HepG2 (cell line): Measurements from ENCODE around the gene PC. TPM values are rescaled to one million over a fixed set of nuclear protein-coding genes. Genes with fewer than 3 reads are reported as not detected.

Source experiments
- CBX1 ChIP-seq: IDR thresholded peaks from one replicate; pipeline ENCODE4 v1.6.1; 2016; ENCODE audit warnings: antibody characterized with exemption, low read depth
- EHMT2 ChIP-seq: fragments of 200-600 bp; sonication (generic); IDR thresholded peaks from 2 replicates; pipeline ENCODE4 v1.7.0; 2017; ENCODE audit warnings: antibody characterized with exemption, low read depth, low read length, borderline replicate concordance
- HHEX ChIP-seq: IDR thresholded peaks from 2 replicates; pipeline ENCODE4 v1.6.1; 2016; ENCODE audit warnings: control low read depth
- KDM5B ChIP-seq: sonication (generic); formaldehyde crosslinking; IDR thresholded peaks from 2 replicates; pipeline ENCODE4 v1.4.0; 2020; ENCODE audit warnings: missing genetic modification reagents, mild to moderate bottlenecking, borderline replicate concordance
- MED1 ChIP-seq: sonication (generic); formaldehyde crosslinking; IDR thresholded peaks from 2 replicates; pipeline ENCODE4 v1.4.0; 2020; ENCODE audit warnings: missing genetic modification reagents
- MZF1 ChIP-seq: sonication (generic); formaldehyde crosslinking; IDR thresholded peaks from 2 replicates; pipeline ENCODE4 v1.8.1; 2023; ENCODE audit warnings: mild to moderate bottlenecking, missing genetic modification reagents, borderline replicate concordance
- RARA ChIP-seq: IDR thresholded peaks from 2 replicates; pipeline ENCODE4 v1.6.1; 2016; ENCODE audit warnings: missing genetic modification reagents, missing compliant biosample characterization
- RCOR2 ChIP-seq: IDR thresholded peaks from 2 replicates; pipeline ENCODE4 v1.6.1; 2016; ENCODE audit warnings: missing biosample characterization, missing genetic modification reagents
- SIX1 ChIP-seq: sonication (generic); formaldehyde crosslinking; IDR thresholded peaks from 2 replicates; pipeline ENCODE4 v1.4.0; 2020; ENCODE audit warnings: missing genetic modification reagents, borderline replicate concordance
- ZBTB7A ChIP-seq: sonication (generic); formaldehyde crosslinking; IDR thresholded peaks from 2 replicates; pipeline ENCODE4 v1.8.0; 2022; ENCODE audit warnings: mild to moderate bottlenecking, missing genetic modification reagents
- ZNF282 ChIP-seq: fragments of 450-650 bp; IDR thresholded peaks from 2 replicates; pipeline ENCODE4 v1.6.1; 2018; ENCODE audit not compliant: partially characterized antibody
- ZNF33B ChIP-seq: sonication (generic); formaldehyde crosslinking; IDR thresholded peaks from 2 replicates; pipeline ENCODE4 v1.5.1; 2020; ENCODE audit warnings: mild to moderate bottlenecking, missing genetic modification reagents
- ZNF430 ChIP-seq: sonication (generic); formaldehyde crosslinking; IDR thresholded peaks from 2 replicates; pipeline ENCODE4 v1.9.0; 2021; ENCODE audit warnings: mild to moderate bottlenecking, missing genetic modification reagents
- polyA plus RNA-seq, 8 experiments: library from polyadenylated mRNA; depleted of rRNA in 3 of 8; stranded (reverse) in 7 of 8; unstranded in 1 of 8; fragments of >200 nt; fragmentation: Illumina TruSeq in 4 of 8; extraction: Trizol in 4 of 8; gene quantifications; 2 replicates each; pipeline versions ENCODE4 v1.2.1 to v1.2.3, GENCODE V29; 2011 to 2016; ENCODE audit warnings: low read depth in 4 of 8, missing spikeins in 1 of 8, mixed read lengths in 1 of 8; ENCODE audit not compliant: insufficient read depth in 1 of 8
- total RNA-seq, 5 experiments: library from RNA; depleted of rRNA; stranded (reverse); fragments of >200 nt; fragmentation: Illumina TruSeq; extraction: Trizol; gene quantifications; 2 replicates each; pipeline ENCODE4 v1.2.3, GENCODE V29; 2016; ENCODE audit warnings: low read depth in 1 of 5
- TF ChIP-seq, protein P1 (sequence below): sonication (generic); formaldehyde crosslinking; IDR thresholded peaks from 2 replicates; pipeline ENCODE4 v1.8.0; 2022; ENCODE audit warnings: mild to moderate bottlenecking, missing genetic modification reagents, moderate library complexity
- TF ChIP-seq, protein P2 (sequence below): sonication (generic); formaldehyde crosslinking; IDR thresholded peaks from 2 replicates; pipeline ENCODE4 v1.4.0; 2020; ENCODE audit warnings: missing genetic modification reagents
- TF ChIP-seq, protein P3 (sequence below): sonication (generic); formaldehyde crosslinking; IDR thresholded peaks from 2 replicates; pipeline ENCODE4 v1.4.0; 2020; ENCODE audit warnings: missing genetic modification reagents
- TF ChIP-seq, protein P4 (sequence below): sonication (generic); formaldehyde crosslinking; IDR thresholded peaks from 2 replicates; pipeline ENCODE4 v1.4.0; 2020; ENCODE audit warnings: missing genetic modification reagents, borderline replicate concordance

PC gene
- total and polyA plus RNA-seq, 2 of the 13 experiments (the other 11 are each of a cell fraction or from before 2014, with no cell fraction given): 29.0 to 39.0 TPM

DNA sequence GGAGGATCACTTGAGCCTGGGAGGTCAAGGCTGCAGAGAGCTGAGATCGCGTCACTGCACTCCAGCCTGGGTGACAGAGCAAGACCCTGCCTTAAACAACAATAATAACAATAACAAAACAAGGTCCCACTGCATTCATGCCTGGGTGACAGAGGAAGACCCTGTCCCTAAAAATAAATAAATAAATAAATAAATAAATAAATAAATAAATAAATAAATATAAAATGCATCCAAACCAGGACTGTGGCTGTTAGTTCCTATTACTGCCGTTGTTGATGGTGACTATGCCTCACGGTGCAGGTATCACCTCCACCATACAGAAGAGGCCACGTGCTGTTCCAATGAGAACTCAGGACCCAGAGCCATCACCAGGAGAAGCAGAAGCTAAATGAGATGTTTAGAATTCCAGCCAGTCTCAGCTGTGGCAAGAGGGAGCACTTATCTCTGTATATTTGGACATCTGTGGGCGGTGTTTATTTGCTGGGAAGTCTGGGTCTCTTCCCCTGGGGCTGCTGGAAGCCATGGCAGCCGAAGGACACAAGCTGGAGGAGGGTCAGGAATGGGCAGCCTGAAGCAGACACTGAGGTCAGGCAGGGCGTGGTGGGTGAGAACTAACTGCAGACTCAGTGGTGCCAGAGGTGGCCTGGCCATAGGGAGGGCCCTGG is 38.6 kb upstream of the PC start (continued):
- TF ChIP-seq ZBTB7A (CRISPR knock-in tag): no peak
- peak; percentile 77 for TF ChIP-seq RARA (CRISPR knock-in tag)
- TF ChIP-seq, protein P1, sequence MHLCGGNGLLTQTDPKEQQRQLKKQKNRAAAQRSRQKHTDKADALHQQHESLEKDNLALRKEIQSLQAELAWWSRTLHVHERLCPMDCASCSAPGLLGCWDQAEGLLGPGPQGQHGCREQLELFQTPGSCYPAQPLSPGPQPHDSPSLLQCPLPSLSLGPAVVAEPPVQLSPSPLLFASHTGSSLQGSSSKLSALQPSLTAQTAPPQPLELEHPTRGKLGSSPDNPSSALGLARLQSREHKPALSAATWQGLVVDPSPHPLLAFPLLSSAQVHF (CRISPR knock-in tag): no peak
- no peak for TF ChIP-seq MZF1
- TF ChIP-seq MED1 (CRISPR knock-in tag): peak; percentile 59
- no peak for TF ChIP-seq CBX1
- TF ChIP-seq KDM5B (CRISPR knock-in tag): no peak
- TF ChIP-seq, protein P2, sequence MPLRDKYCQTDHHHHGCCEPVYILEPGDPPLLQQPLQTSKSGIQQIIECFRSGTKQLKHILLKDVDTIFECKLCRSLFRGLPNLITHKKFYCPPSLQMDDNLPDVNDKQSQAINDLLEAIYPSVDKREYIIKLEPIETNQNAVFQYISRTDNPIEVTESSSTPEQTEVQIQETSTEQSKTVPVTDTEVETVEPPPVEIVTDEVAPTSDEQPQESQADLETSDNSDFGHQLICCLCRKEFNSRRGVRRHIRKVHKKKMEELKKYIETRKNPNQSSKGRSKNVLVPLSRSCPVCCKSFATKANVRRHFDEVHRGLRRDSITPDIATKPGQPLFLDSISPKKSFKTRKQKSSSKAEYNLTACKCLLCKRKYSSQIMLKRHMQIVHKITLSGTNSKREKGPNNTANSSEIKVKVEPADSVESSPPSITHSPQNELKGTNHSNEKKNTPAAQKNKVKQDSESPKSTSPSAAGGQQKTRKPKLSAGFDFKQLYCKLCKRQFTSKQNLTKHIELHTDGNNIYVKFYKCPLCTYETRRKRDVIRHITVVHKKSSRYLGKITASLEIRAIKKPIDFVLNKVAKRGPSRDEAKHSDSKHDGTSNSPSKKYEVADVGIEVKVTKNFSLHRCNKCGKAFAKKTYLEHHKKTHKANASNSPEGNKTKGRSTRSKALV (CRISPR knock-in tag): no peak
- no peak for TF ChIP-seq EHMT2
- no peak for TF ChIP-seq SIX1 (CRISPR knock-in tag)
- TF ChIP-seq, protein P3, sequence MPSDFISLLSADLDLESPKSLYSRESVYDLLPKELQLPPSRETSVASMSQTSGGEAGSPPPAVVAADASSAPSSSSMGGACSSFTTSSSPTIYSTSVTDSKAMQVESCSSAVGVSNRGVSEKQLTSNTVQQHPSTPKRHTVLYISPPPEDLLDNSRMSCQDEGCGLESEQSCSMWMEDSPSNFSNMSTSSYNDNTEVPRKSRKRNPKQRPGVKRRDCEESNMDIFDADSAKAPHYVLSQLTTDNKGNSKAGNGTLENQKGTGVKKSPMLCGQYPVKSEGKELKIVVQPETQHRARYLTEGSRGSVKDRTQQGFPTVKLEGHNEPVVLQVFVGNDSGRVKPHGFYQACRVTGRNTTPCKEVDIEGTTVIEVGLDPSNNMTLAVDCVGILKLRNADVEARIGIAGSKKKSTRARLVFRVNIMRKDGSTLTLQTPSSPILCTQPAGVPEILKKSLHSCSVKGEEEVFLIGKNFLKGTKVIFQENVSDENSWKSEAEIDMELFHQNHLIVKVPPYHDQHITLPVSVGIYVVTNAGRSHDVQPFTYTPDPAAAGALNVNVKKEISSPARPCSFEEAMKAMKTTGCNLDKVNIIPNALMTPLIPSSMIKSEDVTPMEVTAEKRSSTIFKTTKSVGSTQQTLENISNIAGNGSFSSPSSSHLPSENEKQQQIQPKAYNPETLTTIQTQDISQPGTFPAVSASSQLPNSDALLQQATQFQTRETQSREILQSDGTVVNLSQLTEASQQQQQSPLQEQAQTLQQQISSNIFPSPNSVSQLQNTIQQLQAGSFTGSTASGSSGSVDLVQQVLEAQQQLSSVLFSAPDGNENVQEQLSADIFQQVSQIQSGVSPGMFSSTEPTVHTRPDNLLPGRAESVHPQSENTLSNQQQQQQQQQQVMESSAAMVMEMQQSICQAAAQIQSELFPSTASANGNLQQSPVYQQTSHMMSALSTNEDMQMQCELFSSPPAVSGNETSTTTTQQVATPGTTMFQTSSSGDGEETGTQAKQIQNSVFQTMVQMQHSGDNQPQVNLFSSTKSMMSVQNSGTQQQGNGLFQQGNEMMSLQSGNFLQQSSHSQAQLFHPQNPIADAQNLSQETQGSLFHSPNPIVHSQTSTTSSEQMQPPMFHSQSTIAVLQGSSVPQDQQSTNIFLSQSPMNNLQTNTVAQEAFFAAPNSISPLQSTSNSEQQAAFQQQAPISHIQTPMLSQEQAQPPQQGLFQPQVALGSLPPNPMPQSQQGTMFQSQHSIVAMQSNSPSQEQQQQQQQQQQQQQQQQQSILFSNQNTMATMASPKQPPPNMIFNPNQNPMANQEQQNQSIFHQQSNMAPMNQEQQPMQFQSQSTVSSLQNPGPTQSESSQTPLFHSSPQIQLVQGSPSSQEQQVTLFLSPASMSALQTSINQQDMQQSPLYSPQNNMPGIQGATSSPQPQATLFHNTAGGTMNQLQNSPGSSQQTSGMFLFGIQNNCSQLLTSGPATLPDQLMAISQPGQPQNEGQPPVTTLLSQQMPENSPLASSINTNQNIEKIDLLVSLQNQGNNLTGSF (CRISPR knock-in tag): no peak
- TF ChIP-seq ZNF282: no peak
- TF ChIP-seq, protein P4, sequence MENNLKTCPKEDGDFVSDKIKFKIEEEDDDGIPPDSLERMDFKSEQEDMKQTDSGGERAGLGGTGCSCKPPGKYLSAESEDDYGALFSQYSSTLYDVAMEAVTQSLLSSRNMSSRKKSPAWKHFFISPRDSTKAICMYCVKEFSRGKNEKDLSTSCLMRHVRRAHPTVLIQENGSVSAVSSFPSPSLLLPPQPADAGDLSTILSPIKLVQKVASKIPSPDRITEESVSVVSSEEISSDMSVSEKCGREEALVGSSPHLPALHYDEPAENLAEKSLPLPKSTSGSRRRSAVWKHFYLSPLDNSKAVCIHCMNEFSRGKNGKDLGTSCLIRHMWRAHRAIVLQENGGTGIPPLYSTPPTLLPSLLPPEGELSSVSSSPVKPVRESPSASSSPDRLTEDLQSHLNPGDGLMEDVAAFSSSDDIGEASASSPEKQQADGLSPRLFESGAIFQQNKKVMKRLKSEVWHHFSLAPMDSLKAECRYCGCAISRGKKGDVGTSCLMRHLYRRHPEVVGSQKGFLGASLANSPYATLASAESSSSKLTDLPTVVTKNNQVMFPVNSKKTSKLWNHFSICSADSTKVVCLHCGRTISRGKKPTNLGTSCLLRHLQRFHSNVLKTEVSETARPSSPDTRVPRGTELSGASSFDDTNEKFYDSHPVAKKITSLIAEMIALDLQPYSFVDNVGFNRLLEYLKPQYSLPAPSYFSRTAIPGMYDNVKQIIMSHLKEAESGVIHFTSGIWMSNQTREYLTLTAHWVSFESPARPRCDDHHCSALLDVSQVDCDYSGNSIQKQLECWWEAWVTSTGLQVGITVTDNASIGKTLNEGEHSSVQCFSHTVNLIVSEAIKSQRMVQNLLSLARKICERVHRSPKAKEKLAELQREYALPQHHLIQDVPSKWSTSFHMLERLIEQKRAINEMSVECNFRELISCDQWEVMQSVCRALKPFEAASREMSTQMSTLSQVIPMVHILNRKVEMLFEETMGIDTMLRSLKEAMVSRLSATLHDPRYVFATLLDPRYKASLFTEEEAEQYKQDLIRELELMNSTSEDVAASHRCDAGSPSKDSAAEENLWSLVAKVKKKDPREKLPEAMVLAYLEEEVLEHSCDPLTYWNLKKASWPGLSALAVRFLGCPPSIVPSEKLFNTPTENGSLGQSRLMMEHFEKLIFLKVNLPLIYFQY (CRISPR knock-in tag): no peak; the same call in 1 of the 2 replicates
- TF ChIP-seq HHEX (CRISPR knock-in tag): no peak
- TF ChIP-seq ZNF430 (CRISPR knock-in tag): no peak
- TF ChIP-seq ZNF33B (CRISPR knock-in tag): no peak
- TF ChIP-seq RCOR2 (CRISPR knock-in tag): peak; percentile 33; the same call in 1 of the 2 replicates
